RWPE2 (cell line): ENCODE measurements around the gene CCDC6.

ENCODE experiments used
- ATAC-seq: fragments of 200-7000 bp; cut with Tn5 transposase; 3 replicates; pipeline ENCODE4 v1.9.1; 2021; ENCODE audit warnings: low read depth
- DNase-seq: peaks from one replicate; pipeline ENCODE4 v3.0.0-alpha.2; 2020; ENCODE audit warnings: low spot score
- H3K27ac ChIP-seq: fragments of 450-650 bp; 2 replicates; pipeline ENCODE4 v1.5.1; 2017; ENCODE audit warnings: mild to moderate bottlenecking; ENCODE audit not compliant: poor library complexity, severe bottlenecking
- H3K27me3 ChIP-seq: fragments of 250-450 bp; sonication (Bioruptor Pico); 2 replicates; pipeline ENCODE4 v1.5.1; 2021; ENCODE audit warnings: mild to moderate bottlenecking, moderate library complexity; ENCODE audit not compliant: insufficient read depth, poor library complexity, severe bottlenecking
- H3K36me3 ChIP-seq: fragments of 250-450 bp; sonication (Bioruptor Pico); 2 replicates; pipeline ENCODE4 v1.5.1; 2020; ENCODE audit warnings: low read depth, mild to moderate bottlenecking, moderate library complexity
- H3K4me1 ChIP-seq: fragments of 250-450 bp; sonication (Bioruptor Pico); 2 replicates; pipeline ENCODE4 v1.5.1; 2021; ENCODE audit warnings: mild to moderate bottlenecking, moderate library complexity; ENCODE audit not compliant: insufficient read depth, poor library complexity, severe bottlenecking
- H3K4me3 ChIP-seq: fragments of 250-450 bp; sonication (Bioruptor Pico); 2 replicates; pipeline ENCODE4 v1.5.1; 2021; ENCODE audit warnings: mild to moderate bottlenecking, moderate library complexity; ENCODE audit not compliant: severe bottlenecking
- H3K9me3 ChIP-seq: fragments of 250-450 bp; sonication (Bioruptor Pico); 2 replicates; pipeline ENCODE4 v1.5.1; 2021; ENCODE audit warnings: mild to moderate bottlenecking, moderate library complexity; ENCODE audit not compliant: severe bottlenecking
- CTCF ChIP-seq: fragments of 450-650 bp; IDR thresholded peaks from one replicate; pipeline ENCODE4 v1.5.1; 2017; ENCODE audit warnings: mild to moderate bottlenecking, moderate library complexity; ENCODE audit not compliant: poor library complexity, severe bottlenecking

Gene CCDC6

GRCh38 chr10:59891936-59892335, 14.4 kb downstream of the CCDC6 start:
- Histone ChIP-seq H3K4me1 (peaks cover 12% of the 10 kb centered on the region), H3K36me3 (0 out of 2 replicates have a peak, but pooled peaks cover 2% of the 10 kb centered on the region), H3K27ac (no peak overlapping the region), H3K4me3 (no peak overlapping the region), H3K9me3 (no peaks in the 10 kb centered on the region), H3K27me3 (no peaks in the 10 kb centered on the region)
- no peak for TF ChIP-seq CTCF
- DNase-seq (no peak), ATAC-seq (no peak)

- H3K4me1 ChIP-seq = peaks cover 12% of the 10 kb centered on the region
- H3K27ac ChIP-seq = no peak overlapping the region
- DNase-seq = no peak
- 0 out of 2 replicates have a peak, but pooled peaks cover 2% of the 10 kb centered on the region for H3K36me3 ChIP-seq
- H3K4me3 ChIP-seq = no peak overlapping the region
- no peaks in the 10 kb centered on the region for H3K9me3 ChIP-seq
- ATAC-seq = no peak
- H3K27me3 ChIP-seq = no peaks in the 10 kb centered on the region
- TF ChIP-seq CTCF = no peak
Observed at GRCh38 chr10:59891349-59891748, 15.0 kb downstream of the CCDC6 start.

GRCh38 chr10:59888781-59889435, 17.4 kb downstream of the CCDC6 start:
- Histone ChIP-seq H3K9me3 (no peaks in the 10 kb centered on the region), H3K27ac (no peak overlapping the region), H3K36me3 (0 out of 2 replicates have a peak, but pooled peaks cover 2% of the 10 kb centered on the region), H3K27me3 (no peaks in the 10 kb centered on the region), H3K4me1 (peaks cover 5% of the 10 kb centered on the region), H3K4me3 (no peak overlapping the region)
- ATAC-seq = no peak
- no peak for TF ChIP-seq CTCF
- no peak for DNase-seq

GRCh38 chr10:59887972-59888640, 18.2 kb downstream of the CCDC6 start:
- no peaks in the 10 kb centered on the region for H3K27me3 ChIP-seq
- H3K4me3 ChIP-seq = no peak overlapping the region
- H3K9me3 ChIP-seq = no peaks in the 10 kb centered on the region
- ATAC-seq (no peak), DNase-seq (no peak)
- H3K36me3 ChIP-seq = 0 out of 2 replicates have a peak, but pooled peaks cover 2% of the 10 kb centered on the region
- H3K27ac ChIP-seq = no peak overlapping the region
- H3K4me1 ChIP-seq = peaks cover 3% of the 10 kb centered on the region
- TF ChIP-seq CTCF = no peak

GRCh38 chr10:59887006-59887405, 19.4 kb downstream of the CCDC6 start:
- Histone ChIP-seq H3K36me3 (0 out of 2 replicates have a peak, but pooled peaks cover 2% of the 10 kb centered on the region), H3K27me3 (no peaks in the 10 kb centered on the region), H3K9me3 (no peaks in the 10 kb centered on the region), H3K27ac (no peak overlapping the region), H3K4me1 (no peaks in the 10 kb centered on the region), H3K4me3 (no peak overlapping the region)
- no peak for TF ChIP-seq CTCF
- ATAC-seq = no peak
- no peak for DNase-seq
